CD14-positive monocyte (primary cell): Measurements from ENCODE around the gene PLCXD3. TPM values are rescaled to one million over a fixed set of nuclear protein-coding genes. Genes with fewer than 3 reads are reported as not detected.

Experiments
- DNase-seq, 3 donors: peaks; one replicate each; pipeline ENCODE4 v3.0.0-alpha.2; 2011 to 2022
- H2AFZ ChIP-seq: 2 replicates; pipeline ENCODE4 v1.6.0; 2012; ENCODE audit warnings: mild to moderate bottlenecking, low read depth, low read length, inconsistent platforms; ENCODE audit not compliant: insufficient read depth, poor library complexity, severe bottlenecking
- H3K27ac ChIP-seq, 2 donors: 1 replicate in 1 of 2; 2 replicates in 1 of 2; pipeline ENCODE4 v1.5.1; 2012 to 2013; ENCODE audit warnings: low read length in 2 of 2, control low read depth in 1 of 2, inconsistent platforms in 1 of 2, low read depth in 1 of 2, mild to moderate bottlenecking in 1 of 2
- H3K27me3 ChIP-seq, 2 donors: one replicate each; pipeline versions ENCODE4 v1.6.0 to v1.6.1; 2011 to 2013; ENCODE audit warnings: low read length in 2 of 2; ENCODE audit not compliant: control insufficient read depth in 2 of 2, insufficient read depth in 2 of 2
- H3K36me3 ChIP-seq, 2 donors: replicated peaks in 1 of 2; 1 replicate in 1 of 2; 2 replicates in 1 of 2; pipeline versions ENCODE4 v1.5.1 to v1.6.1; 2012 to 2013; ENCODE audit warnings: low read length in 2 of 2, control low read depth in 1 of 2, inconsistent platforms in 1 of 2, mild to moderate bottlenecking in 1 of 2; ENCODE audit not compliant: insufficient read depth in 2 of 2, control insufficient read depth in 1 of 2
- H3K4me1 ChIP-seq, 2 donors: 1 replicate in 1 of 2; 2 replicates in 1 of 2; pipeline versions ENCODE4 v1.5.1 to v1.6.1; 2012 to 2013; ENCODE audit warnings: low read length in 2 of 2, control low read depth in 1 of 2, inconsistent platforms in 1 of 2, mild to moderate bottlenecking in 1 of 2, moderate library complexity in 1 of 2; ENCODE audit not compliant: insufficient read depth in 2 of 2, control insufficient read depth in 1 of 2
- H3K4me2 ChIP-seq: replicated peaks from 2 replicates; pipeline ENCODE3; 2012; ENCODE audit warnings: low read length, moderate library complexity, mild to moderate bottlenecking; ENCODE audit not compliant: poor library complexity, severe bottlenecking; ENCODE audit errors: extremely low read depth
- H3K4me3 ChIP-seq, 3 experiments: fragments of 200-600 bp in 1 of 3; sonication (generic) in 1 of 3; replicated peaks in 1 of 3; 1 replicate in 2 of 3; 2 replicates in 1 of 3; pipeline ENCODE4 v1.5.1; 2011 to 2013; ENCODE audit warnings: low read length in 3 of 3, mild to moderate bottlenecking in 3 of 3, control low read depth in 2 of 3, low read depth in 2 of 3, inconsistent platforms in 1 of 3, moderate library complexity in 1 of 3
- H3K79me2 ChIP-seq: 2 replicates; pipeline ENCODE4 v1.6.0; 2012; ENCODE audit warnings: mild to moderate bottlenecking, control low read depth, inconsistent platforms, low read length, moderate library complexity; ENCODE audit not compliant: insufficient read depth
- H3K9ac ChIP-seq: 2 replicates; pipeline ENCODE4 v1.6.0; 2017; ENCODE audit warnings: low read length, mild to moderate bottlenecking; ENCODE audit not compliant: insufficient read depth, poor library complexity, severe bottlenecking
- H3K9me3 ChIP-seq, 2 donors: replicated peaks in 1 of 2; 1 replicate in 1 of 2; 2 replicates in 1 of 2; pipeline versions ENCODE4 v1.5.1 to v1.6.1; 2012 to 2013; ENCODE audit warnings: low read length in 2 of 2, control low read depth in 1 of 2; ENCODE audit not compliant: control insufficient read depth in 1 of 2, insufficient read depth in 1 of 2
- H4K20me1 ChIP-seq: 2 replicates; pipeline ENCODE4 v1.6.0; 2012; ENCODE audit warnings: mild to moderate bottlenecking, low read length, control low read depth, moderate library complexity; ENCODE audit not compliant: insufficient read depth
- H3K27ac Mint-ChIP-seq, 7 donors: one replicate each; pipeline ENCODE4 v1.8.0; 2020; ENCODE audit warnings: mild to moderate bottlenecking in 7 of 7, mixed read lengths in 7 of 7, moderate library complexity in 6 of 7, inconsistent platforms in 2 of 7
- H3K27me3 Mint-ChIP-seq, 3 donors: one replicate each; pipeline ENCODE4 v1.8.0; 2021 to 2022; ENCODE audit warnings: low read depth in 3 of 3, mild to moderate bottlenecking in 3 of 3, mixed read lengths in 3 of 3, moderate library complexity in 3 of 3, inconsistent platforms in 1 of 3
- H3K36me3 Mint-ChIP-seq, 2 donors: one replicate each; pipeline ENCODE4 v1.8.0; 2020; ENCODE audit warnings: mixed read lengths in 2 of 2, inconsistent platforms in 1 of 2, mild to moderate bottlenecking in 1 of 2
- H3K4me1 Mint-ChIP-seq: one replicate; pipeline ENCODE4 v1.8.0; 2020; ENCODE audit warnings: mild to moderate bottlenecking, mixed read lengths
- H3K4me3 Mint-ChIP-seq, 2 donors: one replicate each; pipeline ENCODE4 v1.8.0; 2020; ENCODE audit warnings: mild to moderate bottlenecking in 2 of 2, mixed read lengths in 2 of 2, moderate library complexity in 1 of 2
- H3K9me3 Mint-ChIP-seq, 7 donors: one replicate each; pipeline ENCODE4 v1.8.0; 2020 to 2022; ENCODE audit warnings: mixed read lengths in 7 of 7, mild to moderate bottlenecking in 6 of 7, moderate library complexity in 6 of 7, inconsistent platforms in 2 of 7
- CTCF ChIP-seq: fragments of 200-600 bp; IDR thresholded peaks from one replicate; pipeline ENCODE4 v1.8.0; 2022; ENCODE audit warnings: antibody characterized with exemption, mild to moderate bottlenecking
- WGBS: methylation state at CpG from one replicate; pipeline ENCODE4 v1.1.5; 2013; ENCODE audit warnings: missing lambda C conversion rate; ENCODE audit not compliant: insufficient coverage; 5-methylcytosine and 5-hydroxymethylcytosine counted together
- intact Hi-C, 2 donors: fragments of 100-400 bp; cut with micrococcal nuclease; formaldehyde crosslinking; loops; one replicate each; pipeline versions ENCODE4 v1.15.0 to v1.15.1; 2023
- polyA plus RNA-seq, 3 donors: library from polyadenylated mRNA; depleted of rRNA in 1 of 3; unstranded in 2 of 3; stranded (reverse) in 1 of 3; fragments of 300-500 nt in 2 of 3; fragments of >200 nt in 1 of 3; fragmentation: Illumina TruSeq in 2 of 3; gene quantifications; 1 replicate in 2 of 3; 2 replicates in 1 of 3; pipeline ENCODE4 v1.2.3, GENCODE V29; 2012 to 2021

Gene PLCXD3
- polyA plus RNA-seq, 3 donors = not detected

- DNase-seq = no peak
- Histone ChIP-seq H3K4me1 (no peaks in the 10 kb centered on the region), H3K27ac (no peak overlapping the region), H3K36me3 (no peaks in the 10 kb centered on the region), H3K27me3 (no peaks in the 10 kb centered on the region), H2AFZ (no peak overlapping the region), H3K9me3 (no peaks in the 10 kb centered on the region), H3K4me3 (no peak overlapping the region), H3K9ac (no peak overlapping the region), H4K20me1 (no peaks in the 10 kb centered on the region), H3K79me2 (no peaks in the 10 kb centered on the region), H3K4me2 (no peak overlapping the region)
- H3K4me3 Mint-ChIP-seq = no peak overlapping the region
- WGBS = 80% methylated on average over 1 of the region's 3 CpGs
- intact Hi-C loops = no loop called here
- H3K27me3 Mint-ChIP-seq = no peaks in the 10 kb centered on the region
- no peaks in the 10 kb centered on the region for H3K4me1 Mint-ChIP-seq
- H3K27ac Mint-ChIP-seq = no peak overlapping the region
- H3K36me3 Mint-ChIP-seq = no peaks in the 10 kb centered on the region
- TF ChIP-seq CTCF = no peak
- peaks cover 0 to 5% (median 0%) of the 10 kb centered on the region in 7 donors for H3K9me3 Mint-ChIP-seq
These were observed 44.8 kb downstream of the PLCXD3 start for GRCh38 chr5:41465493-41466171.

- H3K79me2 ChIP-seq = no peaks in the 10 kb centered on the region
- Mint-ChIP-seq H3K4me1 (no peaks in the 10 kb centered on the region), H3K36me3 (no peaks in the 10 kb centered on the region), H3K27ac (no peak overlapping the region), H3K9me3 (peaks cover 0 to 3% (median 0%) of the 10 kb centered on the region in 7 donors), H3K27me3 (no peaks in the 10 kb centered on the region), H3K4me3 (no peak overlapping the region)
- intact Hi-C loops = no loop called here
- H2AFZ ChIP-seq = no peak overlapping the region
- TF ChIP-seq CTCF = no peak
- H4K20me1 ChIP-seq = no peaks in the 10 kb centered on the region
- H3K9me3 ChIP-seq = no peaks in the 10 kb centered on the region
- no peak overlapping the region for H3K4me2 ChIP-seq
- no peaks in the 10 kb centered on the region for H3K36me3 ChIP-seq
- H3K27ac ChIP-seq = no peak overlapping the region
- no CpG with 5 or more reads among the region's 1 CpG for WGBS
- no peak overlapping the region for H3K9ac ChIP-seq
- no peak for DNase-seq
- no peaks in the 10 kb centered on the region for H3K4me1 ChIP-seq
- H3K27me3 ChIP-seq = no peaks in the 10 kb centered on the region
- H3K4me3 ChIP-seq = no peak overlapping the region
These were observed 50.8 kb downstream of the PLCXD3 start for GRCh38 chr5:41459557-41459956.
